ENCODE results near the gene RPS2.

RPS2 gene

DNA sequence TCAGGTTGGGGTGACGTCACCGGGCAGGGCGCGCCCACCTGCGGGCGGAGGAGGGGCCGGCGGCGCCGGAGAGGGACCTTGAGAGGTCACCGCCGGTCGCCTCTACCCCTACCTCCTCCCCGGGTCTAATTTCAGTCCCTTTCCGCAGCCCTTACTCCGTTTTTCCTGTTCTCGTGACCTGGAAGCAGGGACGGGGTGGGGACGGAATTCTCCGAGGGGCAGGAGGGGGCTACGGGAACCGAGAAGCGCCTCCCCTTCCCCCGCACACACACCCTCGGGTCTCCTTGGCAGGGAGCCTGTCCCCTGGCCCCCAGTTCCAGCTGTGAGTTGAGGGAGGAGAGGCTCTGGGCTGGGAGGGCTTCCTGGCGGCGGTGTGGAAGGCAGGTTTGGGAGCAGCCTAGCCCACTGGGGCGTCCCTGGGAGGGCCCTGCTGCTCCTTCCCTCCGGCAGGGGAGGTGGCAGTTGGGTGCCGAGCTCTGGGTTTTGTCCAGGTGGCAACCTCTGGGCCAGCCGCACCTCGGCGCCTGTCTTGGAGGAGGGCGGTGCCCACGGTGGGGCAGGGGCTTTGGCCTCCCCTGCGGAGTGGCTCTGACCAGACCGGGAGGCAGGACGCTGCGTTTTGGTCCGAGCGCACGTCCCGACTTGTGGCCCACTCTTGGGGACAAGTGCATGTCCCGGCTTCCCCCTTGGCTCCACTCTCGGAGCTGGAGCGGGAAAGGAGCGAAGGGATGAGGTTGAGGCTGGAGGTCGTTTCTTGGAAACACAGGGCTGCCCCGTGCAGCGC lies 25.9 kb upstream of the RPS2 start (continued):
- TF ChIP-seq KLF7 (tag by site-specific recombination; IDR thresholded peaks at IDR 0.05; ENCODE audit: borderline replicate concordance) (0 out of 2 replicates have a peak, but pooled peaks have one; percentile 20), ZNF580 (tag by site-specific recombination; IDR thresholded peaks at IDR 0.05) (peak; percentile 25; the same call in 1 of the 2 replicates), ZIC2 (tag by site-specific recombination; IDR thresholded peaks at IDR 0.05) (peak; percentile 78), KLF9 (tag by site-specific recombination; IDR thresholded peaks at IDR 0.05; ENCODE audit: low read depth) (peak; percentile 90), ZFHX2 (tag by site-specific recombination; conservative IDR thresholded peaks at IDR 0.05) (peak; percentile 85), ZNF174 (tag by site-specific recombination; IDR thresholded peaks at IDR 0.05) (no peak), ZNF629 (tag by site-specific recombination; IDR thresholded peaks at IDR 0.05) (peak; percentile 75), PBX3 (CRISPR knock-in tag; IDR thresholded peaks at IDR 0.05) (0 out of 2 replicates have a peak, but pooled peaks have one; percentile 43), ZNF670 (tag by site-specific recombination; IDR thresholded peaks at IDR 0.05; ENCODE audit: low read depth) (no peak), ZXDB (tag by site-specific recombination; IDR thresholded peaks at IDR 0.05) (peak; percentile 53; the same call in 1 of the 2 replicates), ZNF549 (tag by site-specific recombination; IDR thresholded peaks at IDR 0.05) (no peak), ZNF175 (tag by site-specific recombination; IDR thresholded peaks at IDR 0.05) (no peak), GLIS2 (tag by site-specific recombination; IDR thresholded peaks at IDR 0.05) (peak; percentile 74), HOXC10 (CRISPR knock-in tag; IDR thresholded peaks at IDR 0.05) (no peak), SCRT2 (tag by site-specific recombination; IDR thresholded peaks at IDR 0.05) (no peak), KLF16 (tag by site-specific recombination; IDR thresholded peaks at IDR 0.05) (0 out of 2 replicates have a peak, but pooled peaks have one; percentile 62), ZNF335 (tag by site-specific recombination; conservative IDR thresholded peaks at IDR 0.05) (peak; percentile 70), GLI4 (tag by site-specific recombination; IDR thresholded peaks at IDR 0.05) (no peak), KLF8 (tag by site-specific recombination; IDR thresholded peaks at IDR 0.05) (peak; percentile 46; the same call in 1 of the 2 replicates), ZNF341 (tag by site-specific recombination; IDR thresholded peaks at IDR 0.05; ENCODE audit: low read depth) (peak; percentile 56), ZFP37 (tag by site-specific recombination; IDR thresholded peaks at IDR 0.05) (peak; percentile 22; the same call in 1 of the 2 replicates), ZNF561 (tag by site-specific recombination; IDR thresholded peaks at IDR 0.05; ENCODE audit: borderline replicate concordance) (peak; percentile 53; the same call in 1 of the 2 replicates), ZEB2 (tag by site-specific recombination; IDR thresholded peaks at IDR 0.05) (peak; percentile 65), ZNF132 (tag by site-specific recombination; IDR thresholded peaks at IDR 0.05; ENCODE audit: borderline replicate concordance) (no peak), BCL11A (tag by site-specific recombination; IDR thresholded peaks at IDR 0.05; ENCODE audit: low read depth) (peak; percentile 34; the same call in 1 of the 2 replicates)
- TF ChIP-seq, protein P1, sequence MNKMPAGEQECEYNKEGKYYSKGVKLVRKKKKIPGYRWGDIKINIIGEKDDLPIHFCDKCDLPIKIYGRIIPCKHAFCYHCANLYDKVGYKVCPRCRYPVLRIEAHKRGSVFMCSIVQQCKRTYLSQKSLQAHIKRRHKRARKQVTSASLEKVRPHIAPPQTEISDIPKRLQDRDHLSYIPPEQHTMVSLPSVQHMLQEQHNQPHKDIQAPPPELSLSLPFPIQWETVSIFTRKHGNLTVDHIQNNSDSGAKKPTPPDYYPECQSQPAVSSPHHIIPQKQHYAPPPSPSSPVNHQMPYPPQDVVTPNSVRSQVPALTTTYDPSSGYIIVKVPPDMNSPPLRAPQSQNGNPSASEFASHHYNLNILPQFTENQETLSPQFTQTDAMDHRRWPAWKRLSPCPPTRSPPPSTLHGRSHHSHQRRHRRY (tag by site-specific recombination; IDR thresholded peaks at IDR 0.05) = no peak
- TF ChIP-seq, protein P2, sequence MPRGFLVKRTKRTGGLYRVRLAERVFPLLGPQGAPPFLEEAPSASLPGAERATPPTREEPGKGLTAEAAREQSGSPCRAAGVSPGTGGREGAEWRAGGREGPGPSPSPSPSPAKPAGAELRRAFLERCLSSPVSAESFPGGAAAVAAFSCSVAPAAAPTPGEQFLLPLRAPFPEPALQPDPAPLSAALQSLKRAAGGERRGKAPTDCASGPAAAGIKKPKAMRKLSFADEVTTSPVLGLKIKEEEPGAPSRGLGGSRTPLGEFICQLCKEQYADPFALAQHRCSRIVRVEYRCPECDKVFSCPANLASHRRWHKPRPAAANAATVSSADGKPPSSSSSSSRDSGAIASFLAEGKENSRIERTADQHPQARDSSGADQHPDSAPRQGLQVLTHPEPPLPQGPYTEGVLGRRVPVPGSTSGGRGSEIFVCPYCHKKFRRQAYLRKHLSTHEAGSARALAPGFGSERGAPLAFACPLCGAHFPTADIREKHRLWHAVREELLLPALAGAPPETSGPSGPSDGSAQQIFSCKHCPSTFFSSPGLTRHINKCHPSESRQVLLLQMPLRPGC (tag by site-specific recombination; IDR thresholded peaks at IDR 0.05) = 0 out of 2 replicates have a peak, but pooled peaks have one; percentile 40
- TF ChIP-seq, protein P3, sequence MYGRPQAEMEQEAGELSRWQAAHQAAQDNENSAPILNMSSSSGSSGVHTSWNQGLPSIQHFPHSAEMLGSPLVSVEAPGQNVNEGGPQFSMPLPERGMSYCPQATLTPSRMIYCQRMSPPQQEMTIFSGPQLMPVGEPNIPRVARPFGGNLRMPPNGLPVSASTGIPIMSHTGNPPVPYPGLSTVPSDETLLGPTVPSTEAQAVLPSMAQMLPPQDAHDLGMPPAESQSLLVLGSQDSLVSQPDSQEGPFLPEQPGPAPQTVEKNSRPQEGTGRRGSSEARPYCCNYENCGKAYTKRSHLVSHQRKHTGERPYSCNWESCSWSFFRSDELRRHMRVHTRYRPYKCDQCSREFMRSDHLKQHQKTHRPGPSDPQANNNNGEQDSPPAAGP (tag by site-specific recombination; IDR thresholded peaks at IDR 0.05) = peak; percentile 87
